Testis (tissue), 2 donors: ENCODE results near the gene MGLL.

ENCODE experiments used
- CTCF ChIP-seq, 3 experiments: fragments of 450-650 bp in 2 of 3; fragments of 200-600 bp in 1 of 3; sonication (generic) in 1 of 3; IDR thresholded peaks; one replicate each; pipeline ENCODE4 v1.5.1; 2016 to 2019; ENCODE audit warnings: antibody characterized with exemption in 3 of 3, mild to moderate bottlenecking in 2 of 3, moderate library complexity in 1 of 3
- POLR2A ChIP-seq: fragments of 450-650 bp; IDR thresholded peaks from one replicate; pipeline ENCODE4 v1.6.1; 2017; ENCODE audit warnings: antibody characterized with exemption, mild to moderate bottlenecking, moderate library complexity

GRCh38 chr3:127673191-127674100, 148.9 kb downstream of the MGLL start:
- TF ChIP-seq CTCF (IDR thresholded peaks at IDR 0.05) (no peak), POLR2A (no peak)
